VCaP (cell line): Measurements from ENCODE around the gene UROC1.
A peak's percentile ranks its signal among the peaks of the same experiment; 100 is the strongest.

ENCODE experiments used
- H3K27ac ChIP-seq: fragments of 450-650 bp; 2 replicates; pipeline ENCODE4 v1.5.1; 2017
- CTCF ChIP-seq: fragments of 450-650 bp; conservative IDR thresholded peaks from 2 replicates; pipeline ENCODE4 v1.5.1; 2017; ENCODE audit warnings: mild to moderate bottlenecking, moderate library complexity

The UROC1 gene

GRCh38 chr3:126550488-126551051, 33.0 kb upstream of the UROC1 start:
- no peak overlapping the region for H3K27ac ChIP-seq
- TF ChIP-seq CTCF: no peak

- no peak for TF ChIP-seq CTCF
- peak overlapping the region; percentile 65 for H3K27ac ChIP-seq
Observed at GRCh38 chr3:126549861-126550487, 32.4 kb upstream of the UROC1 start.

GRCh38 chr3:126548556-126549466, 31.2 kb upstream of the UROC1 start:
- peak overlapping the region; percentile 65 for H3K27ac ChIP-seq
- 0 out of 2 replicates have a peak, but pooled peaks have one; percentile 22 for TF ChIP-seq CTCF

- TF ChIP-seq CTCF: no peak
- no peak overlapping the region for H3K27ac ChIP-seq
Observed at GRCh38 chr3:126547721-126548120, 30.1 kb upstream of the UROC1 start.

GRCh38 chr3:126546549-126547239, 29.1 kb upstream of the UROC1 start:
- no peak overlapping the region for H3K27ac ChIP-seq
- no peak for TF ChIP-seq CTCF

- no peak for TF ChIP-seq CTCF
- no peak overlapping the region for H3K27ac ChIP-seq
Observed at GRCh38 chr3:126546013-126546412, 28.4 kb upstream of the UROC1 start.

- no peak overlapping the region for H3K27ac ChIP-seq
- TF ChIP-seq CTCF: no peak
Observed at GRCh38 chr3:126545544-126545943, 28.0 kb upstream of the UROC1 start.
